ENCODE measurements around the gene OTUB2.

- TF ChIP-seq CTCF (conservative IDR thresholded peaks at IDR 0.05; ENCODE audit: low read depth, low read length) (no peak), EZH2phosphoT487 (IDR thresholded peaks at IDR 0.05; ENCODE audit: borderline replicate concordance, low read length) (no peak), EZH2 (IDR thresholded peaks at IDR 0.05; ENCODE audit: low read length, unreplicated experiment) (no peak)
These were observed 3.6 kb downstream of the OTUB2 start for GRCh38 chr14:94029671-94030203.

Measured in PC-3 (cell line).